ENCODE data around the gene KRT1. TPM values are rescaled to one million over a fixed set of nuclear protein-coding genes. Genes with fewer than 3 reads are reported as not detected.

Gene KRT1
- total and polyA plus RNA-seq, 10 donors: 0.05 to 2.4 (median 0.67) TPM; not detected in 4

GRCh38 chr12:52659395-52659794, 20.8 kb downstream of the KRT1 start:
- Histone ChIP-seq H3K9me3 (no peaks in the 10 kb centered on the region), H3K36me3 (no peaks in the 10 kb centered on the region), H3K4me3 (no peak overlapping the region), H3K27ac (no peak overlapping the region), H3K27me3 (replicated peaks in 1 of 7) (peaks cover 0 to 25% (median 0%) of the 10 kb centered on the region in 7 donors), H3K4me1 (no peaks in the 10 kb centered on the region)
- whole genome bisulfite sequencing, 5 donors: 62 to 80% (median 68%) methylated on average over 6 to 7 of the region's 7 CpGs
- no peak for TF ChIP-seq CTCF (IDR thresholded peaks at IDR 0.05 in 8 of 11, conservative IDR thresholded peaks at IDR 0.05 in 3 of 11)
- no peak for TF ChIP-seq POLR2A (IDR thresholded peaks at IDR 0.05)
- TF ChIP-seq POLR2AphosphoS5 (IDR thresholded peaks at IDR 0.05): no peak
- intact Hi-C loops (cut with DNase I; ENCODE audit: low total_unique reads): no loop called here
- DNase-seq: peak; percentile 48

DNA sequence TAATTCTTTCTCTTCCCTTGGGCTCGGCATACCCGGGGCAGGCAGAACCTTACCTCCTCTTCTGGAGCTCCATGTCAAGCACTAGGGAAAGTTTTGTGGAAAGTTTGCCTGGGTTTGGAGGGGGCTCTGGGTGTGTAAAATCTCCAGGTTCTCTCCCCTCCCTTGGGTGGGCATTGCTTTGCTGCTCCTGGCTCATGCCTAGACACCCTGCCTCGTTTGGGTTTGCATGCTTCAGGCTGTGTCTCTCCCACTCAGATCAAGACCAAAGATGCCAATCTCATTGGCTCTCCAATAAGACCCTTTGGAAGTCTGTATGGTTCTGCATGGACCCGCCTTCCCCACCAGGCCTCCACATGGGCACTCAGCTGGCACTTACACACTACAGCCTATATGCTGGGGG, 22.0 kb downstream of the KRT1 start:
- DNase-seq: peak; percentile 65
- H3K27ac ChIP-seq: no peak overlapping the region
- H3K27me3 ChIP-seq (replicated peaks in 1 of 7): peaks cover 0 to 15% (median 0%) of the 10 kb centered on the region in 7 donors
- H3K4me3 ChIP-seq: no peak overlapping the region
- H3K4me1 ChIP-seq: no peaks in the 10 kb centered on the region
- TF ChIP-seq POLR2A (IDR thresholded peaks at IDR 0.05) (no peak), CTCF (IDR thresholded peaks at IDR 0.05 in 8 of 11, conservative IDR thresholded peaks at IDR 0.05 in 3 of 11) (no peak), POLR2AphosphoS5 (IDR thresholded peaks at IDR 0.05) (no peak)
- WGBS, 5 donors: 77 to 85% (median 79%) methylated on average over 4 of the region's 4 CpGs
- intact Hi-C loops (cut with DNase I; ENCODE audit: low total_unique reads): no loop called here
- H3K36me3 ChIP-seq: no peaks in the 10 kb centered on the region
- H3K9me3 ChIP-seq: no peaks in the 10 kb centered on the region

DNA sequence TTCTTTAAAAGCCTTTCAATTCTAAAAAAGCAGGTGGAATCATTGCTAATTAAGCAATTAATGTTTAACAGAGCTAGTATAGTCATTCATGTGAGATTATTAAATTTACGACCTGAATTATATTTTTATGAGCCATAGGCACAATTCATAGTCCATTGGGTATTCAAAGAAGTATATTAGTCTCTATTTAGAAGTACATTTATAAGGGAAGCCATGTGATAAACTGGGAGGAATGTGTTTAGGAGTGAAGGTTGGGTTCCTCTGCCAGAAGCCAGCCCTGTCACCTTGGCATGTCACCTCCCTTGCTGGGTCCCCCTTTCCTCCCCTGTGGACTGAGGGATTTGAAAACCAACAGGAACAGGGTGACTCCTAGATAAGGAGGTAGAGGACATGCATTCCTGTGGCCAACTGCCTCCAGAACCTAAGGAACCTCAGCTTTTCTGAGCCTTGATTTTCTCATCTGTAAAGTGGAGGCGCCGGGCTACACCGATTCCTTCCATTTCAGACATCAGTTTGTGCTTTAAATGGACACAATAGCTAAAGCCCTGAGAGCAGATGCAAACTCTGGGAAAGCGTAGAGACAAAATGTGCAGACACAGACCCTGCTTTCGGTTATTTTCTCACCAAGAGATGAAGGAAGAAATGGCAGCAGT, 22.8 kb downstream of the KRT1 start:
- DNase-seq: no peak
- H3K9me3 ChIP-seq: peaks cover 0 to 1% (median 0%) of the 10 kb centered on the region in 8 donors
- H3K36me3 ChIP-seq: no peaks in the 10 kb centered on the region
- H3K4me1 ChIP-seq: no peaks in the 10 kb centered on the region
- TF ChIP-seq POLR2AphosphoS5 (IDR thresholded peaks at IDR 0.05): no peak
- TF ChIP-seq CTCF (IDR thresholded peaks at IDR 0.05 in 8 of 11, conservative IDR thresholded peaks at IDR 0.05 in 3 of 11): no peak
- no peak for TF ChIP-seq POLR2A (IDR thresholded peaks at IDR 0.05)
- H3K27ac ChIP-seq: no peak overlapping the region
- intact Hi-C loops (cut with DNase I; ENCODE audit: low total_unique reads): no loop called here
- no peak overlapping the region for H3K4me3 ChIP-seq
- peaks cover 0 to 8% (median 0%) of the 10 kb centered on the region in 7 donors for H3K27me3 ChIP-seq (replicated peaks in 1 of 7)
- WGBS, 5 donors: 78 to 91% (median 83%) methylated on average over 6 of the region's 6 CpGs

GRCh38 chr12:52656616-52657015, 23.6 kb downstream of the KRT1 start:
- no peaks in the 10 kb centered on the region for H3K4me1 ChIP-seq
- H3K36me3 ChIP-seq: no peaks in the 10 kb centered on the region
- H3K27me3 ChIP-seq (replicated peaks in 1 of 7): peaks cover 0 to 5% (median 0%) of the 10 kb centered on the region in 7 donors
- TF ChIP-seq POLR2AphosphoS5 (IDR thresholded peaks at IDR 0.05): no peak
- TF ChIP-seq CTCF (IDR thresholded peaks at IDR 0.05 in 8 of 11, conservative IDR thresholded peaks at IDR 0.05 in 3 of 11): no peak
- TF ChIP-seq POLR2A (IDR thresholded peaks at IDR 0.05): no peak
- no peak overlapping the region for H3K27ac ChIP-seq
- peaks cover 0 to 8% (median 0%) of the 10 kb centered on the region in 8 donors for H3K9me3 ChIP-seq
- 83 to 91% (median 84%) methylated on average over 4 of the region's 4 CpGs for WGBS, 5 donors
- no peak overlapping the region for H3K4me3 ChIP-seq
- no peak for DNase-seq
- intact Hi-C loops (cut with DNase I; ENCODE audit: low total_unique reads): no loop called here
